Suppressor macrophage (primary cell): ENCODE measurements around the gene MOGAT2.
A peak's percentile ranks its signal among the peaks of the same experiment; 100 is the strongest.

ENCODE experiments used
- DNase-seq, 4 experiments: peaks; one replicate each; pipeline ENCODE4 v3.0.0-alpha.2; 2020 to 2022

Gene MOGAT2

DNA sequence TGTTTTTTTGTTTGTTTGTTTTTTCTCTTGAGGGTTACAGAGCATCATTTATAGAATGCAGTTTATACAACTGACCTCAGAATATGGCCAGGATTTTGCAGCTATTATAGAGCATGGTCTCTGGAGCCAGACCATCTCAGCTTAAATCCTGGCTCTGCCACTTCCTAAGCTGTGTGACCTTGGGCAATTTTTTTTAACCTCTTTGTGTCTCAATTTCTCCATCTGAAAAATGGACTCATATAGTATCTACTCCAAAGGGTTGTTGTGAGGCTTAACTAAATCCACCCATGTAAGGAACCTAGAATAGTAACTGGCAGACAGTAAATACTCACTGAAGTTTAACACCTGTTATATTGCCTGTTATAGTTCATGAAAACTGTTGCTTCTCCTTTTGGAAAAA is 42.6 kb downstream of the MOGAT2 start:
- no peak for DNase-seq

GRCh38 chr11:75760710-75761493 is 43.3 kb downstream of the MOGAT2 start:
- DNase-seq = peak in 3 of 4 experiments; percentile 36 to 53 (median 53)

- peak in 1 of 4 experiments; percentile 1 for DNase-seq
Observed at GRCh38 chr11:75762158-75762557, 44.5 kb downstream of the MOGAT2 start.

DNA sequence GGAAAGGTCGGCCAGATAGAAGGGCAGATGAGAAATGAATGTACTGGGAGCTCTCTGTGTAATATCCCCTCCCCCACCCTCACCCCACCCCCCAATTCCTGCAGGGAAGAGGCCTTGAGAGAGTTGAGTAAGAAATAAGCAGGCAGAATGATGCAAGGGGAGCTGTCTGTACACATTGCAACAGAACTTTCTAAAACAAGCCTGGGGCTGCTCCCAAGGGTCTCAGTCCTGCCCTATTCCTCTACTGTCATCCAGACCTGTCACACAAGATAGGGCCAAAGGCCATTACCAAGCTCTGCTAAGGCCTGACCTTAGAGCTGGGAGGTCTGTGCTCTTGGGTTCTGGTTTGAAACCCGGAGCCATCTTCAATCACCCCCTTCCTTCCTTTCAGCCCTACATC is 45.2 kb downstream of the MOGAT2 start:
- DNase-seq = peak in 3 of 4 experiments; percentile 52 to 62 (median 57)

- DNase-seq = peak in 1 of 4 experiments; percentile 5
Observed at GRCh38 chr11:75763846-75764245, 46.2 kb downstream of the MOGAT2 start.

DNA sequence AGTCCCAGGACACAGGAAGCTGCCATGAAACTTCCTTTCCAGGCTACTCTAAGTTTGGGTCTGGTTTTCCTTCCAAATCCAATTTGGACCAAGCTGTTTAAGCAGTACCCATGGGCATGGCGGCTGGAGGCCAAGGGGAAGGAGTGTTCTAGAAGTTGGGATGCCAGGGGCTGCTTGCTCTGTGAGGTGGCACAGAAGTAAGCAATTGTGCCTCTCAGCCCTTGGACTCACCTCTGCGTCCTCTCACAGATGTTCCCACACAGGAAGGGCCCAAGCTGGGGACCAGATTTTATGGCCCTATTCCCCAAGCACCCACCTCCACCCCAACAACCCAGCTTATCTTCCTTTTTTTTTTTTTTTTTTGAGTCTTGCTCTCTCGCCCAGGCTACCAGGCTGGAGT is 47.5 kb downstream of the MOGAT2 start:
- peak in 1 of 4 experiments; percentile 1 for DNase-seq

DNA sequence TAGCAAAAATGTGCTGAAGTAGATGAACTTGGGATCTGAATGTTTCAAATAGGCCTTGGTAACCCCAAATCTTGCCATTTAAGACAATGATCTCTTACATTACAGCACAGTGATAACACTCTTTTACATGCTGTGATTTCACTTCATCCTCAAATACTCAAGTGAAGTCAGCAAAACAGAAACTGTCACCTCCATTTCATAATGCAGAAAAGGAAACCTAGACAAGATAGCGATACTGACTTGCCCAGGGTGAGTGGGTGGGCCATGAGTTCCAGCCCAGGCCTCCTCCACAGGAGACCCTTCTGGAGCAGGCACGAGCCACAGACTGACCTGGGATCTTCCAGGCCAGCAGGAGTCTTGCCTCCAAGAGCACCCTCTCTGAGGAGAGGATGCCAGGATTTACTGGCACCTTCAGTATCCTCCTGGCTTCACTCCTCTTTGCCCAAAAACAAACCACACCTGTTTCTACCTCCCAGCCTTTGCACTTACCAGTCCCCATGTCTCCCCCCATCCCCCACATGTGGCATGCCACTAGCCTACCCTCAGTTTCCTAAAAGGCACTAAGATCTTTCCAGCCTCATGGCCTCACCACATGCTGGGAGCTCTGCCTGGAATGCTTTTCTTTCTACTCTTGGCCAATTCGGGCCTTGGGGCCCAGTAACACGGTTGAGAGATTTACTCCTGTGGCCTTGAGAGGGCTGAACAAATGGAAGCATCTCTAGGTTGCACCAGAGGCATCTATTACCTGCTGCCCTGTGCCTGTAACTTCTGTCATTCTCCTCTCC is 49.0 kb downstream of the MOGAT2 start:
- DNase-seq = peak in 2 of 4 experiments; percentile 7 to 19

GRCh38 chr11:75767228-75767572 is 49.6 kb downstream of the MOGAT2 start:
- DNase-seq = no peak

- DNase-seq = no peak
Observed at GRCh38 chr11:75767793-75768111, 50.1 kb downstream of the MOGAT2 start.

GRCh38 chr11:75768112-75768908 is 50.7 kb downstream of the MOGAT2 start, which contains the start of gene DGAT2:
Gene DGAT2, plus strand, starts transcription at chr11:75768778. Its CDS starts 214 bp downstream, at chr11:75768992.
- peak; percentile 67 to 90 (median 78) for DNase-seq

DNA sequence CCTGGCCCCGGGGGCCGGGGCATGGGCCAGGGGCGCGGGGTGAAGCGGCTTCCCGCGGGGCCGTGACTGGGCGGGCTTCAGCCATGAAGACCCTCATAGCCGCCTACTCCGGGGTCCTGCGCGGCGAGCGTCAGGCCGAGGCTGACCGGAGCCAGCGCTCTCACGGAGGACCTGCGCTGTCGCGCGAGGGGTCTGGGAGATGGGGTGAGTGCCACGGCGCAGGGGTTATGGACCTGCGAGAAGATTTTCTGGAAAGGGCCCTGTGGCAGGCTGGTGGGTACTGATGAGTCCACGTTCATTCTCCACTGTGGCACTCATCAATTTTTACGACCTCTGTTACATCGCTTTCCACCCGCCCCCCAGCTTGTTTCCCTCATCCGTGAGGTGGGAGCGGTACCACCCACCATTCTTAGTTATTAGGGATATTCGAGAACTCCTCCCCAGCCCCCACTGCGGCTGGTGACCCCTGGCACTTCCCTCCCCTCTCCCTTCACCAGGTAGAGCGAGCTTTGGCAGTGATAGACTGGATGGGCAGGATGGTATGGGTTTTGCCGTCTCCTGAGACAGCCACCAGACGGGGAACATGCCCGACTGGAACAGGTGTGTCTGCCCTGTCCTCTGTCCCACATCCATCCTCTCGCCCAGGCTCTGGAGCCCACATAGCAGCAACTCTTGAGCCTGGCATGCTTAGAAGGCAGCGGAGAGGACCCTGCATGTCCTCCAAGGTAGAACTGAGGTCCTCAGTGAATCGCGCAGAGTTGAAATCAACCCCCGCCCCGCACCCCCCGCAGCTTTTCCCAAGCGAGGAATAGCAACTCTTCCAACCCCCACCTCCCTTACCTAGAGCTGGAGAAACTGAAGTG is 51.5 kb downstream of the MOGAT2 start:
- peak in 1 of 4 experiments; percentile 1 for DNase-seq

GRCh38 chr11:75770102-75770501 is 52.5 kb downstream of the MOGAT2 start:
- DNase-seq = peak in 2 of 4 experiments; percentile 21 to 27

GRCh38 chr11:75771646-75772410 is 54.2 kb downstream of the MOGAT2 start:
- DNase-seq = peak; percentile 84 to 93 (median 84)

GRCh38 chr11:75773595-75774353 is 56.1 kb downstream of the MOGAT2 start:
- DNase-seq = peak; percentile 47 to 72 (median 68)

- no peak for DNase-seq
Observed at GRCh38 chr11:75775056-75775455, 57.4 kb downstream of the MOGAT2 start.

GRCh38 chr11:75776546-75776945 is 58.9 kb downstream of the MOGAT2 start:
- no peak for DNase-seq

- peak; percentile 56 to 77 (median 72) for DNase-seq
Observed at GRCh38 chr11:75777461-75778110, 59.9 kb downstream of the MOGAT2 start.

DNA sequence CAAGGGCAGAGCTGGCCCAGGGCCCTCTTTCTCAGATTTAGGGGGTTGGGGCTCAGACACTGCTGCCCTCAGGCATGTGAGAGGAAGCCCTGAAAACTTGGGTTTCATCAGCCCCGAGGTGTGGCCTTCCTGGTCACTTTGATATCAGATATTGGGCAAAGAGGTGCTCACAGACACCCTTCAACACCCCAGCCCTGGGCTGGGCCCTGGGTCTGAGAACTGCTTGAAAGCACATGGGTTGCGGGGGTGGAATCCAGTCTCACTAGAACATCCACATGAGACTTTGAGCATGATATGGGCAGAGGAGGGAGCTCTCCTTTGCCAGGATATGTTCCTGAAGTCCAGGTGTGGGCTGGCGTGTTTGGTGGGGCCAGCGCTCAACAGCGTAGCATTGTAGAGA is 61.3 kb downstream of the MOGAT2 start:
- no peak for DNase-seq

DNA sequence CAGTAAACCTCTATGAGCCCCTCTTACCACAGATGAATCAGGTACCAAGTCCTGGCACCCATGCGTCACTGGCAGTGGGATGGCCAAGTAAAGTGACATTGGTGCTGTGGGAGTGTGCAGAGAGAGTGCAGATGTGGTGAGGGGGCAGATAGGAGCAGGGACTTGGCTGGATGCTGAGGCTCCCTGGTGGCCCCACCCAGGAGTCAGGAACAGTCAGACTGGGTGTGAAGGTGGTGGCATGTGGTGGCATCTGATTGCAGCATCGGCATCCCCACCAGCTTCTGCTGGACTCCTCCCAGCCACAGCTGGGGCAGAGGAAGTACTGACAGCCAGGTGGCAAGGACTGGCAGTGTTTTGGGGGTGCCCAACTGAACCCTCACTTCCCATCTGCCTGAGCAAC is 62.3 kb downstream of the MOGAT2 start:
- no peak for DNase-seq

GRCh38 chr11:75780888-75781287 is 63.2 kb downstream of the MOGAT2 start:
- no peak for DNase-seq
